Panc1 (cell line): ENCODE results near the gene FUS. TPM values are rescaled to one million over a fixed set of nuclear protein-coding genes. Genes with fewer than 3 reads are reported as not detected.
"Not testable (repeated sequence)": the region's sequence is repeated elsewhere in the genome, so short reads cannot be mapped to it uniquely, and the experiment has no call there.

ENCODE experiments used
- ATAC-seq: fragments of 200-7000 bp; cut with Tn5 transposase; 2 replicates; pipeline ENCODE4 v1.9.1; 2020; ENCODE audit warnings: mild to moderate bottlenecking, moderate library complexity
- BruUV-seq: library from RNA; stranded (reverse); fragments of 400-500 nt; replicated peaks from 2 replicates; lab custom pipeline; 2021; lab: Mats Ljungman, UMichigan
- CTCF ChIA-PET: fragments of 300-600 bp; sonication (Branson Sonifier 250); formaldehyde crosslinking; loops from one replicate; lab custom pipeline; 2022; ENCODE audit warnings: antibody characterized with exemption; lab: Charles Lee
- POLR2A ChIA-PET: fragments of 300-600 bp; sonication (Branson Sonifier 250); formaldehyde crosslinking; loops from one replicate; lab custom pipeline; 2022; ENCODE audit warnings: antibody characterized with exemption; lab: Charles Lee
- DNase-seq: peaks from one replicate; pipeline ENCODE4 v3.0.0-alpha.2; 2010; ENCODE audit warnings: low read depth, low spot score
- H3K27ac ChIP-seq: 2 replicates; pipeline ENCODE4 v1.5.1; 2011; ENCODE audit warnings: mild to moderate bottlenecking, low read length, inconsistent platforms
- H3K27me3 ChIP-seq: fragments of 200-500 bp; sonication (Bioruptor generic); 2 replicates; pipeline ENCODE4 v1.6.0; 2014; ENCODE audit warnings: low read length, inconsistent platforms; ENCODE audit not compliant: control insufficient read depth, insufficient read depth
- H3K36me3 ChIP-seq: fragments of 200-500 bp; sonication (Bioruptor generic); 2 replicates; pipeline ENCODE4 v1.5.1; 2014; ENCODE audit warnings: inconsistent platforms, mild to moderate bottlenecking, low read length, moderate library complexity; ENCODE audit not compliant: control insufficient read depth, insufficient read depth
- H3K4me1 ChIP-seq: 2 replicates; pipeline ENCODE4 v1.5.1; 2011; ENCODE audit warnings: inconsistent platforms, mild to moderate bottlenecking, low read length, moderate library complexity; ENCODE audit not compliant: control insufficient read depth, insufficient read depth
- H3K4me3 ChIP-seq, 2 experiments: 2 replicates each; pipeline ENCODE4 v1.5.1; 2011 to 2012; ENCODE audit warnings: low read depth in 2 of 2, low read length in 2 of 2, mild to moderate bottlenecking in 2 of 2, inconsistent platforms in 1 of 2, moderate library complexity in 1 of 2
- H3K9me3 ChIP-seq: fragments of 200-500 bp; sonication (Bioruptor generic); 2 replicates; pipeline ENCODE4 v1.5.1; 2014; ENCODE audit warnings: low read depth, mild to moderate bottlenecking, inconsistent platforms, low read length, moderate library complexity; ENCODE audit not compliant: control insufficient read depth, insufficient read depth
- POLR2AphosphoS5 ChIP-seq: IDR thresholded peaks from 2 replicates; pipeline ENCODE4 v1.6.1; 2012; ENCODE audit warnings: mild to moderate bottlenecking, low read depth, low read length, moderate library complexity
- REST ChIP-seq, 2 experiments: IDR thresholded peaks; 2 replicates each; pipeline ENCODE4 v1.6.1; 2011 to 2012; ENCODE audit warnings: low read depth in 2 of 2, control low read depth in 1 of 2, low read length in 1 of 2, mild to moderate bottlenecking in 1 of 2, moderate library complexity in 1 of 2; ENCODE audit not compliant: insufficient read depth in 1 of 2
- SIN3A ChIP-seq: IDR thresholded peaks from 2 replicates; pipeline ENCODE4 v1.6.1; 2012; ENCODE audit warnings: low read depth, mild to moderate bottlenecking, low read length, moderate library complexity, borderline replicate concordance; ENCODE audit not compliant: insufficient read depth
- TCF7L2 ChIP-seq: IDR thresholded peaks from 2 replicates; pipeline ENCODE4 v1.6.1; 2011; ENCODE audit warnings: mild to moderate bottlenecking, low read depth, low read length, inconsistent platforms
- in situ Hi-C: cut with HindIII; loops from 2 replicates; pipeline ENCODE4 v1.10.0; 2016; ENCODE audit warnings: low sequenced_read_pairs, low pct_unique_long_range_greater_than_20kb
- intact Hi-C: fragments of 100-400 bp; cut with micrococcal nuclease; formaldehyde crosslinking; loops from one replicate; pipeline ENCODE4 v1.10.0; 2022; ENCODE audit not compliant: unreplicated experiment
- total RNA-seq: library from RNA; stranded (reverse); gene quantifications from one replicate; pipeline ENCODE4 v1.2.1, GENCODE V29; 2021; ENCODE audit not compliant: unreplicated experiment
- TF ChIP-seq, protein P1 (sequence below): fragments of 450-650 bp; IDR thresholded peaks from 2 replicates; pipeline ENCODE4 v1.5.1; 2017; ENCODE audit warnings: mild to moderate bottlenecking

Gene FUS
- total RNA-seq, 1 experiment from 2014 or later, result 441 TPM

DNA sequence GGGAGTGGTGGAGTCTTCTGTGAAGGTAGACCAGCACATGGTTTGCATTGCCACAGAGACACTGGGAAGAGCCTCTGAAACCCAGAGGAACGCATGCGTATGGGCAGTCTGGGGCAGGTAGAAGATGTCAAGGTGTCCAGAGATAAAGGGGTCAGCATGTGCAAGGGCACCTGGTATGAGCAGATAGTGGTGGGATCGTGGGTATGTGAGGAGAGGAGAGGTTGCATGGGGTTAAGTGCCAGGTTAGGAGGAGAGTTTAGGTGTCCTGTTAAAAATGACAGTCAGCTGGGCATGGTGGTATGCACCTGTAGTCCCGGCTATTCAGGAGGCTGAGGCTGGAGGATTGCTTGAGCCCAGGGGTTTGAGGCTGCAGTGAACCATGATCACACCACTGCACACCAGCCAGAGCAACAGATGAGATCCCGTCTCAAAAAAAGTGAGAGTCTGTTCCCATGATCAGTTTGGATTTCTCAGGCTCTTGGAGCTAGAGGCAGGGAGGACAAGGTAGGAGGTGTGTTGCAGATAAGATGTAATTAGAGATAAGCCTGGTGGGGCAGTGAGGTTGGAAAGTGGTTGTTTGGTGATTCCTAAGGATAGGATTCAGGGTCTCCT is 19.6 kb downstream of the FUS start:
- intact Hi-C loops (loop anchor here (2.0 to 10.0 kb wide), 4 partner anchors 65 to 243 kb away; partner anchors contain the start of gene ZNF843), in situ Hi-C loops (no loop called here)
- no peak overlapping the region for H3K4me3 ChIP-seq
- BruUV-seq, result no TSS peak
- POLR2A ChIA-PET, result interaction anchor here (0.5 to 0.6 kb wide), 2 partner anchors 16 to 42 kb away, joined by 3 to 15 read pairs; no protein-coding TSS in a partner anchor
- no peak for ATAC-seq
- CTCF ChIA-PET, result interaction anchor here (0.6 kb wide), 1 partner anchor 236 kb away, joined by 4 read pairs; no protein-coding TSS in a partner anchor
- H3K36me3 ChIP-seq, result peaks cover 10% of the 10 kb centered on the region; the same call in 1 of the 2 replicates
- TF ChIP-seq REST (IDR thresholded peaks at IDR 0.05; ENCODE audit: insufficient read depth in 1 of 2, low read depth in 2 of 2, low read length in 1 of 2) (no peak), TCF7L2 (no peak), SIN3A (0 out of 2 replicates have a peak, but pooled peaks have one; percentile 42)
- H3K27me3 ChIP-seq, result no peaks in the 10 kb centered on the region
- peaks cover 22% of the 10 kb centered on the region for H3K4me1 ChIP-seq
- H3K27ac ChIP-seq, result no peak overlapping the region
- DNase-seq, result no peak
- no peaks in the 10 kb centered on the region for H3K9me3 ChIP-seq

GRCh38 chr16:31200111-31200510 is 20.2 kb downstream of the FUS start:
- H3K4me1 ChIP-seq, result peaks cover 22% of the 10 kb centered on the region
- in situ Hi-C loops, ATAC-seq, H3K27ac ChIP-seq, H3K36me3 ChIP-seq, H3K4me3 ChIP-seq, BruUV-seq, H3K27me3 ChIP-seq, DNase-seq, H3K9me3 ChIP-seq: not testable (repeated sequence)
- POLR2A ChIA-PET, result interaction anchor here (0.5 to 0.6 kb wide), 3 partner anchors 16 to 186 kb away, joined by 3 to 15 read pairs (median 11); no protein-coding TSS in a partner anchor
- intact Hi-C loops, result loop anchor here (2.0 to 10.0 kb wide), 4 partner anchors 65 to 243 kb away; partner anchors contain the start of gene ZNF843
- CTCF ChIA-PET, result interaction anchor here (0.6 to 1.8 kb wide), 2 partner anchors 134 to 235 kb away, joined by 4 to 6 read pairs; no protein-coding TSS in a partner anchor

DNA sequence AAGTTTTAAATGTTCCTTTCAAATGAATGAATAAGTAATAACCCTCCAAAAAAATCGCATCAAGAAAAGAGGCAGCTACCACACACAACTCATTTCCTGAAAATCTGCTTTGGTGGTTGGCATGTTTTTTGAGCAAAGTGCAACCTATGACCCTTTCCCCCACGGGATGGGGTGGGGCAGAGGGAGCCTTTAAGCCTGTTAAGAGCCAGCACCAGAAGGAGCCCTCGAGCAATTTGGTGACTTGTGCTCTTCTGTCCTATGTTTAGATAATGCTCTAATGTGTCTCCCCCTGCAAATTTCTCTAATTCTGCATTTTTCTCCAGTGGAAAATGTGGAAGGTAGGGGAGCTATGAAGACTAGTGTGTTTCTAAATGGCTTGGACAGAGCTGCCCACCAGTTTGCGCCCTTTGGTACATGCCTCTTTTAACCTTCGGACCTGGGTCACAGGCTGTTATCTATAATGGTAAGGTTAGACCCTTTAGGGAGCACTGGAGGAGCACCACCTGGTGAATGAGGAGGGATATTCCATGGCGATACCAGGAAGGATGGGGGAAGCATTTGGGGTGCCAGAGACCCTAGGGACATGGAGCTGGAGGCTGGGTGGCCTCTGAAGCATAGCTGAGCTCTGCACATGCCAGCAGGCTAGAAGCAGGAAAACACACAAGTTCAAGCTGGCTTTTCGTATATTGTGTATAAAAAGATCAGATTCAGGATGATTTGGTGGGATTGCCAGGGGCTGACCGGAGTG is 21.1 kb downstream of the FUS start:
- ChIA-PET CTCF (interaction anchor here (0.5 to 1.8 kb wide), 3 partner anchors 15 to 181 kb away, joined by 3 to 6 read pairs (median 3); no protein-coding TSS in a partner anchor), POLR2A (interaction anchor here (0.5 to 0.6 kb wide), 4 partner anchors 24 to 185 kb away, joined by 5 to 17 read pairs (median 8); no protein-coding TSS in a partner anchor)
- intact Hi-C loops (loop anchor here (2.0 to 10.0 kb wide), 4 partner anchors 64 to 242 kb away; partner anchors contain the start of gene ZNF843), in situ Hi-C loops (no loop called here)
- Histone ChIP-seq H3K4me3 (peak overlapping the region; percentile 51 to 69), H3K27me3 (no peaks in the 10 kb centered on the region), H3K4me1 (peaks cover 22% of the 10 kb centered on the region), H3K36me3 (peaks cover under 1% of the 10 kb centered on the region; the same call in 1 of the 2 replicates), H3K9me3 (no peaks in the 10 kb centered on the region), H3K27ac (peak overlapping the region; percentile 71)
- no peak for TF ChIP-seq REST (IDR thresholded peaks at IDR 0.05; ENCODE audit: insufficient read depth in 1 of 2, low read depth in 2 of 2, low read length in 1 of 2)
- no peak for TF ChIP-seq SIN3A
- no peak for TF ChIP-seq TCF7L2
- TF ChIP-seq, protein P1, sequence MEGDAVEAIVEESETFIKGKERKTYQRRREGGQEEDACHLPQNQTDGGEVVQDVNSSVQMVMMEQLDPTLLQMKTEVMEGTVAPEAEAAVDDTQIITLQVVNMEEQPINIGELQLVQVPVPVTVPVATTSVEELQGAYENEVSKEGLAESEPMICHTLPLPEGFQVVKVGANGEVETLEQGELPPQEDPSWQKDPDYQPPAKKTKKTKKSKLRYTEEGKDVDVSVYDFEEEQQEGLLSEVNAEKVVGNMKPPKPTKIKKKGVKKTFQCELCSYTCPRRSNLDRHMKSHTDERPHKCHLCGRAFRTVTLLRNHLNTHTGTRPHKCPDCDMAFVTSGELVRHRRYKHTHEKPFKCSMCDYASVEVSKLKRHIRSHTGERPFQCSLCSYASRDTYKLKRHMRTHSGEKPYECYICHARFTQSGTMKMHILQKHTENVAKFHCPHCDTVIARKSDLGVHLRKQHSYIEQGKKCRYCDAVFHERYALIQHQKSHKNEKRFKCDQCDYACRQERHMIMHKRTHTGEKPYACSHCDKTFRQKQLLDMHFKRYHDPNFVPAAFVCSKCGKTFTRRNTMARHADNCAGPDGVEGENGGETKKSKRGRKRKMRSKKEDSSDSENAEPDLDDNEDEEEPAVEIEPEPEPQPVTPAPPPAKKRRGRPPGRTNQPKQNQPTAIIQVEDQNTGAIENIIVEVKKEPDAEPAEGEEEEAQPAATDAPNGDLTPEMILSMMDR, result no peak
- no peak for TF ChIP-seq POLR2AphosphoS5
- no peak for DNase-seq
- no TSS peak for BruUV-seq
- ATAC-seq, result peak; percentile 24
